PC-3 (cell line): ENCODE measurements around the gene AACS. TPM values are rescaled to one million over a fixed set of nuclear protein-coding genes. Genes with fewer than 3 reads are reported as not detected.

ENCODE experiments used
- ATAC-seq: fragments of 200-7000 bp; cut with Tn5 transposase; 2 replicates; pipeline ENCODE4 v1.9.1; 2020; ENCODE audit warnings: mild to moderate bottlenecking, moderate library complexity
- BruUV-seq: library from RNA; stranded (reverse); fragments of 400-500 nt; replicated peaks from 2 replicates; lab custom pipeline; 2021; lab: Mats Ljungman, UMichigan
- CTCF ChIA-PET: fragments of 300-600 bp; sonication (Branson Sonifier 250); formaldehyde crosslinking; loops from one replicate; lab custom pipeline; 2022; ENCODE audit warnings: antibody characterized with exemption; lab: Charles Lee
- POLR2A ChIA-PET: fragments of 300-600 bp; sonication (Branson Sonifier 250); formaldehyde crosslinking; loops from one replicate; lab custom pipeline; 2022; ENCODE audit warnings: antibody characterized with exemption; ENCODE audit not compliant: unreplicated experiment; lab: Charles Lee
- DNase-seq: peaks from one replicate; pipeline ENCODE4 v3.0.0-alpha.2; 2015
- H2AFZ ChIP-seq: fragments of 300-600 bp; sonication (generic); 2 replicates; pipeline ENCODE4 v1.6.0; 2016; ENCODE audit warnings: antibody characterized with exemption, low read length
- H3F3A ChIP-seq: fragments of 300-600 bp; sonication (generic); one replicate; pipeline ENCODE4 v1.6.0; 2017; ENCODE audit warnings: antibody characterized with exemption, low read length, control low read depth, mild to moderate bottlenecking; ENCODE audit not compliant: unreplicated experiment
- H3K27ac ChIP-seq: fragments of 300-600 bp; sonication (generic); 2 replicates; pipeline ENCODE4 v1.5.1; 2016; ENCODE audit warnings: mild to moderate bottlenecking, low read length
- H3K27me3 ChIP-seq: fragments of 300-600 bp; sonication (generic); 2 replicates; pipeline ENCODE4 v1.6.1; 2016; ENCODE audit warnings: low read length, mixed read lengths
- H3K36me3 ChIP-seq: fragments of 300-600 bp; sonication (generic); 2 replicates; pipeline ENCODE4 v1.6.1; 2016; ENCODE audit warnings: low read depth, mixed run types, low read length, mixed read lengths
- H3K4me1 ChIP-seq: fragments of 300-600 bp; sonication (generic); 2 replicates; pipeline ENCODE4 v1.5.1; 2016; ENCODE audit warnings: low read length; ENCODE audit not compliant: insufficient read depth
- H3K4me2 ChIP-seq: fragments of 300-600 bp; sonication (generic); 2 replicates; pipeline ENCODE4 v1.6.0; 2016; ENCODE audit warnings: low read length
- H3K4me3 ChIP-seq: fragments of 300-600 bp; sonication (generic); 2 replicates; pipeline ENCODE4 v1.5.1; 2016; ENCODE audit warnings: mild to moderate bottlenecking, low read length, mixed read lengths
- H3K79me2 ChIP-seq: fragments of 300-600 bp; sonication (generic); 2 replicates; pipeline ENCODE4 v1.6.1; 2017; ENCODE audit warnings: low read length, mixed read lengths
- H3K9ac ChIP-seq: fragments of 300-600 bp; sonication (generic); 2 replicates; pipeline ENCODE4 v1.6.0; 2016; ENCODE audit warnings: mild to moderate bottlenecking, low read length
- H3K9me2 ChIP-seq: fragments of 300-600 bp; sonication (generic); replicated peaks from 2 replicates; pipeline ENCODE4 v1.6.1; 2016; ENCODE audit warnings: mixed run types, low read length, mixed read lengths
- H3K9me3 ChIP-seq: fragments of 300-600 bp; sonication (generic); 2 replicates; pipeline ENCODE4 v1.6.1; 2016; ENCODE audit warnings: low read length, mixed read lengths
- H4K20me1 ChIP-seq: fragments of 300-600 bp; sonication (generic); 2 replicates; pipeline ENCODE4 v1.6.1; 2016; ENCODE audit warnings: low read length, mixed read lengths
- EZH2 ChIP-seq: fragments of 300-600 bp; sonication (generic); IDR thresholded peaks from one replicate; pipeline ENCODE4 v1.6.1; 2017; ENCODE audit warnings: antibody characterized with exemption, mild to moderate bottlenecking, low read length; ENCODE audit not compliant: unreplicated experiment
- EZH2phosphoT487 ChIP-seq: fragments of 300-600 bp; sonication (generic); IDR thresholded peaks from 2 replicates; pipeline ENCODE4 v1.6.1; 2018; ENCODE audit warnings: mild to moderate bottlenecking, antibody characterized with exemption, low read length, borderline replicate concordance
- intact Hi-C: fragments of 100-400 bp; cut with micrococcal nuclease; formaldehyde crosslinking; loops from 2 replicates; pipeline ENCODE4 v1.9.0; 2023
- total RNA-seq: library from RNA; depleted of rRNA; stranded (reverse); fragments of >200 nt; gene quantifications from 2 replicates; pipeline ENCODE4 v1.2.3, GENCODE V29; 2014
- TF ChIP-seq, protein P1 (sequence below): fragments of 300-600 bp; sonication (generic); conservative IDR thresholded peaks from 2 replicates; pipeline ENCODE4 v1.5.1; 2017; ENCODE audit warnings: antibody characterized with exemption, low read depth, mild to moderate bottlenecking, low read length

AACS gene
- total RNA-seq, 1 experiment from 2014 or later: 31.9 TPM

- CTCF ChIA-PET: no interaction called here
These were observed 46.9 kb upstream of the AACS start for GRCh38 chr12:125018356-125018755.

DNA sequence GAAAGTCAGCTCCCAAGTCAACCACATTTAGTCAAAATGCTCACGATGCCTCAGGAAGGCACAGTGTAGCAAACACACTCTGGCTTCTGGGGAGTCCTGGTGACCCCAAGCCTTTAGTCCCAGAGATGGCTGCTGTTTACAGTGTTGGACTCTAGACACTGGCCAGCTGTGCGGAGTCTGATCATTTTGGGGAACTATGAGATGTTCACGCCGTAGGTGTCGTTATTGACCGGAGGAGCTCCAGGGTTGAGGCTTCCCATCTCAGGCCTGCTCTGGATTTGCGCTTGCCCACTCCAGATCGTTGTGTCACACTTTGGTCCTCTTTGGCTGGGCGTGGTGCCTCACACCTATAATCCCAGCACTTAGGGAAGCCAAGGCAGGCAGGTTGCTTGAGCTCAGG, 44.1 kb upstream of the AACS start:
- H3K36me3 ChIP-seq: peaks cover 6% of the 10 kb centered on the region; the same call in 1 of the 2 replicates
- BruUV-seq: no TSS peak
- H3K4me1 ChIP-seq: no peaks in the 10 kb centered on the region
- TF ChIP-seq EZH2 (no peak), EZH2phosphoT487 (no peak)
- TF ChIP-seq, protein P1, sequence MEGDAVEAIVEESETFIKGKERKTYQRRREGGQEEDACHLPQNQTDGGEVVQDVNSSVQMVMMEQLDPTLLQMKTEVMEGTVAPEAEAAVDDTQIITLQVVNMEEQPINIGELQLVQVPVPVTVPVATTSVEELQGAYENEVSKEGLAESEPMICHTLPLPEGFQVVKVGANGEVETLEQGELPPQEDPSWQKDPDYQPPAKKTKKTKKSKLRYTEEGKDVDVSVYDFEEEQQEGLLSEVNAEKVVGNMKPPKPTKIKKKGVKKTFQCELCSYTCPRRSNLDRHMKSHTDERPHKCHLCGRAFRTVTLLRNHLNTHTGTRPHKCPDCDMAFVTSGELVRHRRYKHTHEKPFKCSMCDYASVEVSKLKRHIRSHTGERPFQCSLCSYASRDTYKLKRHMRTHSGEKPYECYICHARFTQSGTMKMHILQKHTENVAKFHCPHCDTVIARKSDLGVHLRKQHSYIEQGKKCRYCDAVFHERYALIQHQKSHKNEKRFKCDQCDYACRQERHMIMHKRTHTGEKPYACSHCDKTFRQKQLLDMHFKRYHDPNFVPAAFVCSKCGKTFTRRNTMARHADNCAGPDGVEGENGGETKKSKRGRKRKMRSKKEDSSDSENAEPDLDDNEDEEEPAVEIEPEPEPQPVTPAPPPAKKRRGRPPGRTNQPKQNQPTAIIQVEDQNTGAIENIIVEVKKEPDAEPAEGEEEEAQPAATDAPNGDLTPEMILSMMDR: no peak
- H3K9me3 ChIP-seq: no peaks in the 10 kb centered on the region
- H3K9me2 ChIP-seq: no peaks in the 10 kb centered on the region
- intact Hi-C loops: no loop called here
- no peak overlapping the region for H2AFZ ChIP-seq
- H3K27me3 ChIP-seq: no peaks in the 10 kb centered on the region
- no peak for DNase-seq
- POLR2A ChIA-PET: no interaction called here
- CTCF ChIA-PET: no interaction called here
- ATAC-seq: no peak
- H3K4me3 ChIP-seq: no peak overlapping the region
- H3K9ac ChIP-seq: no peak overlapping the region
- no peaks in the 10 kb centered on the region for H3F3A ChIP-seq
- H3K27ac ChIP-seq: no peak overlapping the region
- H3K4me2 ChIP-seq: no peak overlapping the region
- H4K20me1 ChIP-seq: no peaks in the 10 kb centered on the region
- H3K79me2 ChIP-seq: no peaks in the 10 kb centered on the region

More at GRCh38 chr12:125018356-125018755, 46.9 kb upstream of the AACS start:
- intact Hi-C loops: no loop called here
- DNase-seq: no peak
- POLR2A ChIA-PET: no interaction called here
- no peak overlapping the region for H3K27ac ChIP-seq
- no TSS peak for BruUV-seq
- no peak overlapping the region for H3K9ac ChIP-seq
- no peaks in the 10 kb centered on the region for H3K9me2 ChIP-seq
- H4K20me1 ChIP-seq: no peaks in the 10 kb centered on the region
- no peak for ATAC-seq
- no peaks in the 10 kb centered on the region for H3K27me3 ChIP-seq
- no peak overlapping the region for H3K4me2 ChIP-seq
- TF ChIP-seq, protein P1: no peak
- no peak for TF ChIP-seq EZH2phosphoT487
- TF ChIP-seq EZH2: no peak
- no peaks in the 10 kb centered on the region for H3K4me1 ChIP-seq
- H3F3A ChIP-seq: no peaks in the 10 kb centered on the region
- peaks cover 20% of the 10 kb centered on the region for H3K36me3 ChIP-seq
- H3K9me3 ChIP-seq: no peaks in the 10 kb centered on the region
- no peaks in the 10 kb centered on the region for H3K79me2 ChIP-seq
- H2AFZ ChIP-seq: no peak overlapping the region
- no peak overlapping the region for H3K4me3 ChIP-seq

GRCh38 chr12:125021771-125022170, 43.5 kb upstream of the AACS start:
- intact Hi-C loops: no loop called here
- H3K36me3 ChIP-seq: peaks cover 6% of the 10 kb centered on the region; the same call in 1 of the 2 replicates
- no peaks in the 10 kb centered on the region for H3K27me3 ChIP-seq
- H3K4me3 ChIP-seq: no peak overlapping the region
- no peaks in the 10 kb centered on the region for H3K4me1 ChIP-seq
- H3K79me2 ChIP-seq: no peaks in the 10 kb centered on the region
- no peaks in the 10 kb centered on the region for H3K9me3 ChIP-seq
- H3K9me2 ChIP-seq: no peaks in the 10 kb centered on the region
- ATAC-seq (no peak), DNase-seq (no peak)
- H3K27ac ChIP-seq: no peak overlapping the region
- no peaks in the 10 kb centered on the region for H3F3A ChIP-seq
- ChIA-PET POLR2A (no interaction called here), CTCF (no interaction called here)
- no peak overlapping the region for H3K9ac ChIP-seq
- no peak overlapping the region for H2AFZ ChIP-seq
- TF ChIP-seq EZH2phosphoT487: no peak
- no peak overlapping the region for H3K4me2 ChIP-seq
- no peaks in the 10 kb centered on the region for H4K20me1 ChIP-seq
- BruUV-seq: no TSS peak
